ENCODE data around the gene RFNG.
"Not testable (repeated sequence)": the region's sequence is repeated elsewhere in the genome, so short reads cannot be mapped to it uniquely, and the experiment has no call there.

The RFNG gene

DNA sequence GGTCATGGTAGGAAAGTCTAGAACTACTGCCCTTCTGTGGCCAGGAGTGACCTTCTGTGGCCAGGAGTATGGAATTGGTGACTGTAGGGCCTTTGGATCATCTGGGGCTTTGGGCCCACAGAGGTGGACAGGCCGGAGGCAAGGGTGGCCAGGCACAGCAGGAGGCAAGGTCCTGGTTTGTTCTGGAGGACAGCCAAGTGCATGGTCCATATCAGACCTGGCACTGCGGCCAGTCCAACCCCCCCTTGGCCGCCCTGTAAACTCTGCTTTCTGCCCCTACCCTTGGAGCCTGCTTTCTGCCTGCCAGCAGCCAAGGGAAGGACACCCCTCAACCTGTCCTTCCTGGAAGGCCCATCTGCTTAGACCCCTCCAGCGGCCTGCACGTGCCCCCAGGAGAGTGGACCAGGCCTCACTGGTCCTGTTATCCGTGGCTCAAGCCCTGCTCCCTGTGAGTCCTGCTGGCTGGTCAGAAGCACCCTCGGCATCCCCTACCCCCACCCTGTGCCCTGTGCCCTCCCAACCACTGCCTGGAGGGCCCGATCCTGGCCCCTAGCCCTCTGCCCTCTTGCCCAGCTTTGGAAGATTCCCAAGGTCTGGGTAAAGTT is 11.8 kb downstream of the RFNG start:
- no peak for DNase-seq (ENCODE audit: insufficient read length, low spot score)

DNA sequence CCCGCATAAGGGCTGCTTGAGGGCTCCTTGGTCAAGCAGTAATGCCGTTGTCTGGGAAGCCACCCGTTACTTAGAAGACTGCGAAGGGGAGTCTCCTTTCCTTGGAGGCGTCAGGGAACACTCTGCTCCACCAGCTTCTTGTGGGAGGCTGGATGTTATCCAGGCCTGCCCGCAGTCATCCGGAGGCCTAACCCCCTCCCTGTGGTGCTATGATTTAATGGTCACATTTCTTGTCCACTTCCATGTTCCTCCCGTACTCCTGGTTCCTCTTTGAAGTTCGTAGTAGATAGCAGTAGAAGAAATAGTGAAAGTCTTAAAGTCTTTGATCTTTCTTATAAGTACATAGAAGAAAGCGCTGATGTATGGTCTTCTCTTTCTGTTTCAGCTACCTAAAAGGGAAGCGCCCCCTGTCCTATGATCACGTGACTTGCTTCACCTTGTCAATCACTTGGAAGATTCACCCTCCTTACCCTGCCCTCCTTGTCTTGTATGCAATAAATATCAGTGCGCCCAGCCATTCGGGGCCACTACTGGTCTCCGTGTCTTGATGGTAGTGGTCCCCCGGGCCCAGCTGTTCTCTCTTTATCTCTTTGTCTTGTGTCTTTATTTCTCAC is 12.7 kb downstream of the RFNG start:
- DNase-seq (ENCODE audit: insufficient read length, low spot score); FAIRE-seq: not testable (repeated sequence)

More for the DNA sequence above, 11.8 kb downstream of the RFNG start:
- TF ChIP-seq POLR2A (IDR thresholded peaks at IDR 0.05; ENCODE audit: low read depth, low read length) = no peak
- FAIRE-seq = no peak

DNA sequence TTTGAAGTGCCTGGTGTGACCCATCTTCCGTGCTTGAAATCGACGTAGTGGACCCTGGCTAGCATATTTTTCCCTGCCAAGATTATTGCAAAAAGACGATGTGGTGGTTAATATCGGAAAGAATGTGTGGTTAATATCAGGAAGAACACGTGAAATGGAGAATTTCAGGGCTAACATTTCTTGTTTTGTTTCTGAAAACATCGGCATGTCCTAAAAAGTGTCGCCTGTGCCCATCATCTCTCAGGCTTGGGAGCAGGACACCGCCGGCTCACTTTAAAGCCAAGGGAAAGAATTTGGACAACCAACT is 13.8 kb downstream of the RFNG start:
- FAIRE-seq (no peak), DNase-seq (ENCODE audit: insufficient read length, low spot score) (no peak)
- TF ChIP-seq POLR2A (IDR thresholded peaks at IDR 0.05; ENCODE audit: low read depth, low read length) = no peak

DNA sequence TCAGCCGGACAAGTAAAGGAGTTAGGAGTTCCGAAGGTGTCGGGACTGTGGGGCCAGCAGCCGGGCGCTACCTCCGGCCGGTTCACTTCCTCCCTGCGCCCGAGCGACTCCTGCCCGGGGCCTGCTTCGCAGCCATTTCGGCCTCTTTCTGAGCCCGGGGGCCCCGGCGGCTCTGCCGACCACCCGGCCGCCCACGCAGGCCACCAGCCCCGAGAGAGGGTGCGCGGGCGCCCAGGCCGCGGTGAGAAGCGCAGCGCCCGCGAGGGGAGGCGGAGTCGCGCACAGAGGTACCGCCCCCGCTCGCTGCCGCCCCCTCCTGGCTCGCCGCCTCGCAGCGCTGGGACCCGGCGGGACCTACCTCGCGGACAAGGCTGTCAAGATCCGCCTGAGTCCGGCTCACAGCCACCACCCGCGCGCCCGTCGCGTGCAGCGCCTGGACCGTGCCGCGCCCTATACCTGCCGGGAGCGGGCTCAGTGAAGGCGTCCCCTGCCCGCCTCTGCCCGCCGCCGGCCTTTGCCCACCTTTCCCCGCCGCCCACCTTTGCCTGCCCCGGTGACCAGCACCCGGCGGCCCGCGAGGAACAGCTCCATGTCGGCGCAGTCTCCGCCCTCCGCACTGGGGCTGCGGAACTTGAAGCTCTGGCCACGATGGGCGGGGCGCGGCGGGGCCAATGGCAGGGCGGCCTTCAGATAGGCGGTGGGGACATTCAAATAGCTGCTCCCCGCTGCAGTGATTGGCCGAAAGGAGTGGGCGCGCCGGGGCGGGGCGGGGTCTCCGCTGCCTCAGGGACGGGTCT is 14.3 kb downstream of the RFNG start, which contains the start of gene DCXR:
Gene DCXR, minus strand, starts transcription at position 606 of the 797 bp plus-strand sequence. Its CDS starts 15 bp downstream, at position 591.
- FAIRE-seq = no peak
- peak; percentile 99 for DNase-seq (ENCODE audit: insufficient read length, low spot score)
- peak; percentile 94 for TF ChIP-seq POLR2A (IDR thresholded peaks at IDR 0.05; ENCODE audit: low read depth, low read length)

DNA sequence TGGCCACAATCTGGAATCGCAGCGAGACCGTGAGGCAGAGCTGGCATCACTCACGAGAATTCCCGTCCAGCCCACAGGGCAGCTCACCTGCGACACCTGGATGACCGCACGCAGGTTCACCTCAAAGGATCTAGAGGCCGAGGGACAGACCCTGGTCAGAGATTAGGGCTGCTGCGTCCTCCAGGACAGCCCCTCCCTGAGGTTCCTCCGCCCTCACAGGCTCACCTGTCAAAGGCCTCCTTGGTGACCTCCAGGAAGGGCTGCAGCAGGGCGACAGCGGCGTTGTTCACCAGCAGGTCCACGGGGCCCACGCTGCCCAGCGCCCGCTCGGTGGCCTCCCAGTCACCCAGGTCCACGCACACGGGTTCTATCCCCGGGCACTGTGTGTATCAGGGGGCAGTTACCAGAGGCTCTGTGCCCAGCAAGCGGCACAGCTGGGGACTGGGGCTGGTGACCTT is 14.9 kb downstream of the RFNG start:
- no peak for TF ChIP-seq POLR2A (IDR thresholded peaks at IDR 0.05; ENCODE audit: low read depth, low read length)
- DNase-seq (ENCODE audit: insufficient read length, low spot score) (no peak), FAIRE-seq (no peak)

DNA sequence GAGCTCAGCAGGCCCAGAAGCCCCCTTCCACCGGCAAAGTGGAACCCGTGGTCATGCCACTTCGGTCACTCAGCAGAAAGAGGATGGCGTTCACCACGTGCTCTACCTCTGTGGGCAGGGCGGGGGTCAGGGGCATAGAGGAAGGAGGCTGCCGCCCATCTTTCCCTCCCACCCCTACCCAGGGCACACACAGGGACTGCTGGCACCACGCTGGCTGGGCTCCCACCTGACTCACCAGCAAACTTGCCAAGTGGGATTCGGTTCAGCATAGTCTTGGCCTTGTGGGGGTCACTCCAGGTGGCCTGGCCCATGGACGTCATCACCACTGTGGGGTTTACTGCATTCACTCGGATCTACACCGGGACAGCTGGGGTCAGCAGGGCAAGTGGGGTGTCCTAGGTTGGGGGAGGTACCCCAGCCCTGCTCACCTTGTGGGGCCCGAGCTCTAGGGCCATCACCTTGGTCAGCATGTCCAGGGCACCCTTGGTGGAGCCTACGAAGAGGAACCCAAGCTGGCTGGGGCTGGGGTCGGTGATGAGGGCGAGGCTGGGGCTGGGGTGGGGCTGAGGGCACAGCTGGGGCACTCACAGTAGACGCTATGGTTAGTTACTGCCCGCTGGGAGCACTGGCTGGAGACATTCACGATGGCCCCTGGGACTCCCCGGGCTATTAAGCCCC is 15.5 kb downstream of the RFNG start:
- FAIRE-seq = no peak
- no peak for DNase-seq (ENCODE audit: insufficient read length, low spot score)
- no peak for TF ChIP-seq POLR2A (IDR thresholded peaks at IDR 0.05; ENCODE audit: low read depth, low read length)

DNA sequence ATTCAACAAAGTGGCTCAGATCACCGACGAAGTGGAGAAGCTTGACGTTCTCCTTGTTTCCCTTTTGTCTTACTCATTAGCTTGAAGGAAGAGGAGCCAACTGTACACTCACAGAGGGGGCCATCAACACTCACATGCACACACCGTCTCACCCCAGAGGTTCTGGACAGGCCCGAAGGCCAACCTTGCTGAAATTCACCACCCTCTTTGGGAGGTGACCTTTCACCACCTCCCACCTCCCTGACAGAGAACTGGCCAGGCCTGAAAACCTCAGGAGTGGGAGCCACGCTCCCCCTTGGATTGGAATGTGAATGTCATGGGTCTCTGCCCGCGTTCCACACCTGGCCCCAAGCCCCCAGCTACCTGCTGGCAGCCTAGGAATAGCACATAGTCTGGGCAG is 16.1 kb downstream of the RFNG start:
- DNase-seq (ENCODE audit: insufficient read length, low spot score) (no peak), FAIRE-seq (no peak)
- TF ChIP-seq POLR2A (IDR thresholded peaks at IDR 0.05; ENCODE audit: low read depth, low read length) = no peak

DNA sequence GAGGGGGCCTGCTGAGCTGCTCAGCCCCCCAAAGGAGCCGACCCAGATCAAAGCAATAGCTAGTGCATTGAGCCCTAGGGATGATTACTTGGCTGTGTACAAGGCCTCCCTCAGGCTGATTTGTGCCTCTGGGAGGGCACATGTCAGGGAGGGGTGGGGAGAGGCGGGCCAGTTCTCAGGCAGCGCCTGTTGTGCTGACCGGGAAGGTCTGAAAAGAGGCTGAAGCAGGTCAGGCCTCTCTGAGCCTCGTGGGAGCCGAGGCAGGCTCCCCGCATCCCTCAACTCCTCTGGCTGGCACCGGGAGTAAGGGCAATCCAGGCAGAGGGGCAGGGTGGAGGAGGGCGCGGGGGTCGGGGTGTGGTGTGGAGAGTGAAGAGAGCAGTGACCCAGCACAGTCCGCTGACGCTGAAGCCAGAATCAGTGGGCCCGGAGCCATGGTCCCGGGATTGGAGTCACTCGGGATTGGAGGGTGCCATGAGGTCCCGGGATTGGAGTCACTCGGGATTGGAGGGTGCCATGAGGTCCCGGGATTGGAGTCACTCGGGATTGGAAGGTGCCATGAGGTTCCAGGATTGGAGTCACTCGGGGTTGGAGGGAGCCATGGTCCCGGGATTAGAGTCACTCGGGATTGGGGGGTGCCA is 17.1 kb downstream of the RFNG start:
- DNase-seq (ENCODE audit: insufficient read length, low spot score) (no peak), FAIRE-seq (no peak)
- no peak for TF ChIP-seq POLR2A (IDR thresholded peaks at IDR 0.05; ENCODE audit: low read depth, low read length)

DNA sequence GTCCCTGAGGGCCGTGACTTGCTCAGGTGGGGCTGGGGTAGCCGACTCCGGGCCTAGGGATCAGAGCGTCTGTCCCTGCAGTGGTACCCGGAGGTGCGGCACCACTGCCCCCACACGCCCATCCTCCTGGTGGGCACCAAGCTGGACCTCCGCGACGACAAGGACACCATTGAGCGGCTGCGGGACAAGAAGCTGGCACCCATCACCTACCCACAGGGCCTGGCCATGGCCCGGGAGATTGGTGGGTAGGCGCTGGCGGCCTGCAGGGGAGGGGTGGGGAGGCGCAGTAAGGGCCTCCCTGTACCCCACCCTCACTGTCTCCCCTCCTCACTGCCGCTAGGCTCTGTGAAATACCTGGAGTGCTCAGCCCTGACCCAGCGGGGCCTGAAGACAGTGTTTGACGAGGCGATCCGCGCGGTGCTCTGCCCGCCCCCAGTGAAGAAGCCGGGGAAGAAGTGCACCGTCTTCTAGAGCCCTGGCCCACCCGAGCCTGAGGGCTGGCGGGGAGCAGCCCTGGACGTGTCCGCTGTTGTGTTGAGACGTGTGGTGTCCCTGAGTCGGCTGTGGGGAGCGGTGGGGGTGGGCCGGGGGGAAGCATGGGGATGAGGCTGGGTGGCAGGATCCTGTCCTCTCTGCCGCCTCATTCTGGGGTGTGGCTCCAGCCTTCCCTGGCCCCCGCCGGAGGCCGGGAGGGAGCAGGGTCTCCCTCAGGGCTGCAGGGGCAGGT is 18.1 kb downstream of the RFNG start:
- no peak for FAIRE-seq
- no peak for DNase-seq (ENCODE audit: insufficient read length, low spot score)
- TF ChIP-seq POLR2A (IDR thresholded peaks at IDR 0.05; ENCODE audit: low read depth, low read length) = no peak

DNA sequence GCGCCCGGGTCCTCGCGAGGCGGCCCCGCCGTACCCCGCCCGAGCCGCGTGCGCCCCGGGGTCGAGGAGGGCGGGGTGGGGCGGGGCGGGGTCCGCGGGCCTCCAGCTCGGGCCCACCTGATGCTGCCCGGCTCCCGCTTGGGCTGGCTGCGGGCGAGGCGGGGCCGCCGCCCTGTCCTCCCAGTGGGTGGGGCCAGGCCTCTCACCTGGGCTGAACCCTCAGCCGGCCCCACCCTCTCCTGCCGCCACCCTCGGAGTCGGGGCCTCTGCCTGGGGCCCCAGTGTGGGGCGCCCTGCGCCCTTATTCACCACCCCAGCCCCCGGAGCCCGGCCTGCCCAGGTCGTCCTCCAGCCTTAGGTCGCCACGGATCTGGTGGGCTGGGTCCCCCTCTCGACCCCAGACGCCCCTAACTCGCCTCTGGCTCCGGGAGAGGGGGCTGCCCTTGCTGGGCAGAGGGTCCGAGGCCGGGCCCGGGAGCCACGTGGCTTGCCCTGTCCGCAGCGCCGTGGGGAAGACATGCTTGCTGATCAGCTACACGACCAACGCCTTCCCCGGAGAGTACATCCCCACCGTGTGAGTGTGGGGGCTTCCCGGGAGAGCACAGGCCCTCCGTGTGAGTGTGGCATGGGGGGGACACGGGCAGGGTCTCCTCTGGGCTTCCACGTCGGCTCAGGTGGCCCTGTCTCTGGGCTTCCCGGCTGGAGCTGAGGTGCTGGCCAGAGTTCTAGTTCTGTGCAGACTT is 19.6 kb downstream of the RFNG start:
- FAIRE-seq (no peak), DNase-seq (ENCODE audit: insufficient read length, low spot score) (no peak)
- TF ChIP-seq POLR2A (IDR thresholded peaks at IDR 0.05; ENCODE audit: low read depth, low read length) = no peak

DNA sequence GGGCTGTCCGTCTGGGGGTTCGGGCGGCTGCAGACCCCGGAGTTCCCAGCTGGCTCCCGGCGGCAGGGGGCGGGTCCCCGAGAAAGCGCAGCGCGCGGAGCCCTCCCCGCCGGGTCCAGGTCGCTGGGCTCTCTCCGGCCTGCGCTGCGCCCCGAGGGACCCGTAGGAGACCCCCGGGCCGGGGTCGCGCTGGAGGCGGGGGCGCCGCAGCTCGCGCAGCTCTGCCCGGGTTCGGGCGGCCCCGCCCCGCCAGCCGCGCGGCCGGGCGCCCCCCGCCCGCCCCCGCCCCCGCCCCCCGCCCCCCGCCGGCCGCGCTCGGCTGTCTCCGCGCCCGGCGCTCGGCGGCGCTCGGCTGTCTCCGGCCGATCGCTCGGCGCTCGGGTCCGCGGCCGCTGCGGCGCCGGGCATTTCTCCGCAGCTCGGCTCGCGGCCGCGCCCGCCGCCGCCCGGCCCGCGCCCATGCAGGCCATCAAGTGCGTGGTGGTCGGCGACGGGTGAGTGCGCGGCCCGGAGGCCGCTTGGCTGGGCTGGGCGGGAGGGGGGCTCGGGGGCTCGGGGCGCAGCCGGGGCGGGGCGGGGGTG is 20.2 kb downstream of the RFNG start, which contains the start of gene RAC3:
Gene RAC3, plus strand, starts transcription at position 376 of the 582 bp plus-strand sequence. Its CDS starts 84 bp downstream, at position 460.
- TF ChIP-seq POLR2A (IDR thresholded peaks at IDR 0.05; ENCODE audit: low read depth, low read length) = no peak
- peak; percentile 65 for DNase-seq (ENCODE audit: insufficient read length, low spot score)
- no peak for FAIRE-seq

Measured in H54 (cell line).